ENCODE results near the gene EPHB2.
"Not testable (repeated sequence)": the region's sequence is repeated elsewhere in the genome, so short reads cannot be mapped to it uniquely, and the experiment has no call there.

The EPHB2 gene

DNA sequence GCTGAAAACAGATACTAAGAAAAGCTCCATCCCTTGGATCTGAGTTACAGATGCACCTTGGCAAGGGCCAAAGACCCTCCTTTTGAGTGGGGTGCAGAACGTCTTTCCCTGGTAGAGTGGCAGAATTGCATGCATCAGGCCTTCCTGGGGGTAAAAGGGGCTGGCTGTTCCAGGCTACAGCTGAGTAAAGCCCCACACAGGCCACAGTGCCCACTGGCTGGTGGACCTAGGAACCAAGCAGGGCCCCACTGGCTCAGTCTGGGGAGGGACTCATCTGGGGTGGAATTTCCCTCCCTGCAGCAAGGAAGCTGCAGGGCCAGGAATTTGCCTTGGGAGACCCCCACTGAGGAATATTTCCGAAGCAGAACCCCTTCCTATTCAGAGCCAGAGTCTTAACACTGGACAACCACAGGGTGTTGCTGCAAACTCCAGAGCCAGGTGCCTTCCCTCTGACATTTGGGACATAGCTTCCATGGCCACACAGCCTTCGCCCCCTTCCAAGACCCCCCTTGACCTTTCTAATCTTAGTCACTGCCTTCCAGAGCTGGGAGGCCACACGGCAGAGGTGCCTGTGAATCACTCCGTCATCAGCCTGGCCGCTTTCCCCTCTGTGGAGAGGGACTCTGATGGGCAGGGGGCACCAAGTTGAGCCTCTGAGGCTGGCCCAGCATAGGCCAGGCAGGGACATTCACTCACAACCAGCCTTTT lies 209.5 kb downstream of the EPHB2 start:
- no peak for DNase-seq

DNA sequence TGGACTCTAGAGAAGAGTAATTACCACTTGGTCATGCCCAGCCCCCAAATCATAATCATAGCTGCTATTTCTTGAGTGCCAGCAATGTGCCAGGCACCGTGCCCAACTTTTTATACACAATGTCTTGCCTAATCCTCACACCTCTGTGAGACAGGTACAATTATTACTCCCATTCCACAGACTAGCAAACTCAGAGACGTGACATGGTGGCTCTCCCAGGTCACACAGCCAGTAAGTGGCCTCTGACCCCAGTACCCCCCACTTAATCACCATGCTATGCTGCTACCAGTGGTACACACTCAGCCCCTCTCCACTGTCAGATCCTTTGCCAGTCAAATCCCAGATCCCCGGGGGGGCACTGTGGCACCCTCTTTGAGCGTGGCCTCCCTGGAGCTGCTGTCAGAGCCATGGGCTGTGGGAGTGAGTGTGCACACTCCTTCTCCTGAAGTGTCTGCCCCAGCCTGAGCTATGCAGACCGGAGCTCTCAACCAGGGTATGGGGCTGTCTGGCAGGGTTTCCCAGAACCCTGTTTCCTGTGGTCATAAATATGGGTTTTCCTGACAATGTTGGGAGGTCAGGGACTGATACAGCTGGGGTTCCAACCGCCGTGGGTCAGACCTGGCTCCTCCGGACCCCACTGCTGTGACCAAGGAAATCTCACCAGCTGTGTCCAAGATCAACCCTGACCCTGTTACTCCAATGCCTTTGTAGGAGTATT lies 210.3 kb downstream of the EPHB2 start:
- DNase-seq: no peak

DNA sequence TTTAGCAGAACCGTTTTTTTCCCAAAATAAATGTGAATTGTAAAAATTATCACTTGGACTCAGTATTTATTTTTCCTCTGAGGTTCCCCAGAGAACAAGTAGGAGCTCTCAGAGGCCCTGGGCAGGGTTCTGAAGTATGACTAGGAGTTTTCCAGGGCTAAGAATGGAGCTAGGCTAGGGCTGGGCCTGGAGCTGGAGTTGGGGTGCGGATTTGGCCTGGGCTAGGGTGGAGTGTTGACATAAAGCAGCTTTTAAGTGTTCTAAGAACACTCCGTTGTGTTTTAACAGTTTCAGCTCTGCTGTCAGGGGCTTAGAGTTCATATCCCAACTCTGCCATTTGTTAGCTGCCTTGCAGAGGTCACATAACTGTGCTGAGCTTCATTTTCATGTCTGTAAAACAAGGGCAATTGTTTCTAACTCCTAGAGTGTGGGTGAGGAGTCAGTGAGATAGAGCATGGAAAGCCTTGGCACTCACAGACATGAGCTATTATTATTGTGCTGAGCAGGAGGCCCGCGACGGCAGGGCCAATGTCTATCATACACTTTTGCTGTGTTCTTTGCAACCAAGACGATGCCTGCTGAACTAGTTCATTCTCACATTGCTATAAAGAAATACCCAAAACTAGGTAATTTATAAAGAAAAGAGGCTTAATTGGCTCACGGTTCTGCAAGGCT lies 210.9 kb downstream of the EPHB2 start:
- no peak for DNase-seq

DNA sequence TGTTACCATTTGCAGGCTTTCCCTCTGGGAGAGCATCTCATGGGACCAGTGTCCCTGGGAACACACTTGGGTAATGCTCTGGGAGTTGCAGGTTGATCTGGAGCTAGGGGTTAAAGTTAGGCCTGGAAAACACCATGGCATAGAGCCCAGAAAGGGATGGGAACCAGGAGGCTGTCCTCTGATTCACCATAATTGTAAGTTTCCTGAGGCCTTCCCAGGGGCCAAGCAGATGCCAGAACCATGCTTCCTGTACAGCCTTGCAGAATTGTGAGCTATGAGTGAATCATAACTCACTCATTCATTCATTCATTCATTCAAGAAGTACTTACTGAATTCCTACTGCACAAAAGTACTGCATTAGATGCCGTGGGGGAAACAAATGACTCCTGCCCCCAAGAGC lies 212.0 kb downstream of the EPHB2 start:
- no peak for DNase-seq

DNA sequence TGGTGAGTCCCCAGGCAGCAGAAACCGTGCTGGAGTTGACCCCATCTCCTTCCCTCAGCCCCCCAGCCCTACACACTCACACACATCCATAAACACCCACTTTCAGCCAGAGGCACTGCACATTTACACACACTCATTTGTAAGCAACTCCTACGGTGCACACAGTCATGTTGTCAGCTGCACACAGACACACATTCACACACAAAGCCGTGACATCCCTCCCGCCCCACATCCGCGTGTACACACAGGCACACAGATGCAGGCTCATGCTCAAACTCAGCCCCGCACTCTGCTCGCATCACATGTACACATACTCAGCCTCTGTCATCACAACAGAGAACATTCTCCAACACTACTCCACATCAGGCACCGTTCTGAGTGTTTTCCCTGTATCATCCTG lies 214.5 kb downstream of the EPHB2 start:
- DNase-seq: no peak

DNA sequence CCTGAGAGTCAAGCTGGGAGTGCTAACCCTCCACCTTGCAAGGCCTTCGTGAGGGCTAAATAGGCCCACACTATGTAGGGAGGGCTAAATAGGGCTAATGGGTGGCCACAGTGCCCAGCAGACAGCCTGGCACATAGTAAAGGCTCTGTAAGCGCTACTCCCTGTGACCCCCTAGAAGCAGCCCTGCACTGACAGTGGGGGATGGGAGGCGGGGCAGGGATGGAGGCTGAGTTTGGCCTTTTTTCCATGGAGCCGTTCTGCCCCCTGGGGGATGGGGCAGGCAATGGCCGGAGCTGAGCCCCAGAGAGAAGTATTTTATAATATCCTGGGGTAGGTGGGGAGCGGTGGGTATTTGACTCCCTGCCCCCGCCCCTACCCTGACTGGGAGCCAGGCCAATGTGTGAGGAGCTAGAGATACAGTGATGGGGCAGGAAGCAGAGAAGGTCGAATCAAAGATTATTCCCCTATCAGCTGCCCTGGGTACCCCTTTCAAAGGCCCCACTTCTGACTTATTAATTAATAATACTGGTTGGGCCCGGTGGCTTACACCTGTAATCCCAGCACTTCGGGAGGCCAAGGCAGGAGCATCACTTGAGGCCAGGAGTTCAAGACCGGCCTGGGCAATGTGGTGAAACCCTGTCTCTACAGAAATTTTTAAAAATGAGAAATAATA lies 219.7 kb downstream of the EPHB2 start:
- DNase-seq: no peak

DNA sequence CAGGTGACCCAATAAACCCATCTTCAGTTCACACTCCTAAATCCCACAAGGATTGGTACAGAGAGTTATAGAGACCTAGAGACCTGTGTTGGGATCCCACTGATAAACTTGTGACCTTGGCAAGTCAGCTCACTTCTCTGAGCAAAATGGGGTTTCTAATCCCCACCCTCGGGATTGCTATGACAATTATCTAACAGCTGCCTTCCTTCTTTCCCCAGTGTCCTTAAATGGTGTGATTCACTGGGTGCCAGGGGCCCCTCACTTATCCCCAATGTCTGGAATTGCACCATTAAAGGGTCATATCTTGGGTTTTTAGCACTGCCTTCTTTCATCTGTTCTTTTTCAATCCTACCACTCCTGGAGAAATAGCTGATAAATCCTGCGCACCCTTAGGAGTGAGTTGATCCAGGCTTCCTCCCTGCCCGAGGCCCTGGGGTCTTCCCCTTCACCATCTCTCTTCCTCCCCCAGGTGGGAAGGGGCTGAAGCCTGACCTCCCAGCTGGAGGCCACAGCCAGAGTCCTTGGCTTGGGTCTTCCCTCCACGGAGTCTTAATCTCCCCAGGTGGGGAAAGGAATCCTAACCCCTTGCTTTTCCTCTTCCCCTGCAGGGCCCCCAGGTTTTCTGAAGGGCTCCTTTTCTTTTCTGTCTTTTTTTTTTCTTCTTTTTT lies 222.3 kb downstream of the EPHB2 start:
- DNase-seq: no peak

DNA sequence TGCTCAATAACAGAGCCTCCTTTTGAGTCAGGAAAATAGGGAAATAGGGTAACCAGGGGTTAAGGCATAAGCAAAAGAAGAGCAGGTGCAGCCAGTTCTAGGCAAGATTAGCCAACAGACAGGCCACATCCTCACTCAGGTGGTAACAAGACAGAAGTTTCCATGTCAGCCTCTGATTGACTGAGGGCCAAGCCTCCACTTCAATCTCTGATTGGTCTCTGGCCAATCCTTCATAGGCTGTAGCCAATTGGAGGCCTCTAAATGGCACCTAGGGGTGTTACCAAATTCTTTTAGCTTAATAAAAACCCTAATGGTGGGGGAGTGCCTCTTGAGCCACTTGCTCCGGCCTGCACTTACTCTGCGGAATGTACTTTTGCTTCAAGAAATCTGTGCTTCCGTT lies 224.8 kb downstream of the EPHB2 start:
- DNase-seq: no peak

DNA sequence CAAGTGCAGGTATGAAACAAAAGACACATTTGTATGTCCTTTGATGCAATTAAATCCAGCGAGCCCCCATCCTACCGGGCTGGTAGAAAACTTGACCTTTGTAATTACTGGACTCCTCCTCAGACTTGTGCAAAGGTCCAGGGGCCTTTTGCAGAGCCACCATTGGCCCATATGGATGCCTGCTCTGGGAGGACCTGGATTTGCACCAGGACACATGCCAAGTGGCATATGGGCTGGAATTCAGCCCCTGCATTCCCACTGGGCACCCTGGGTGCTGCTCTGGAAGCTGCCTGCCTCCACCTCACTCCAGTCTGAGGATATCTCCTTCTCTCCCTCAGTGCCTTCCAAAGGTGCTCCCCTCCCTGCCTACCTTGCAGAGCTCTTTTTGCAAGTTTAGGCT lies 226.0 kb downstream of the EPHB2 start:
- DNase-seq: no peak

DNA sequence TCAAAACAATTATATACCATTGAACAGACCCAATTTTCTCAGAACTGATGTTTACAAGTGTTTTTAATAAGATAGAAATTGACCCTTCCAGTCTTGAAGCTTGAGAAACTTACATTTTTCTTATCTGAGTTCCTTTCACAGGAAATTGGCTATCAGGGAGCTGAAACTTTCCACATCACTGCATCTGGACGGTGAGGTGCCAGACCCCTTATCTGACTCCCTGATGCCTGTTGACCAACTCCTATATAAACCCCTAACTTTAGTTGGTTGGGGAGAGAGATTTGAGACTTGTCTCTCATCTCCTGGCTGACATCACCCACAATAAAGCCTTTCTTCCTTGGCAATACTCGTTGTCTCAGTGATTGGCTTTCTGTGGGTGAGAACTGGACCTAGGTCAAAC lies 230.6 kb downstream of the EPHB2 start:
- no peak for DNase-seq

DNA sequence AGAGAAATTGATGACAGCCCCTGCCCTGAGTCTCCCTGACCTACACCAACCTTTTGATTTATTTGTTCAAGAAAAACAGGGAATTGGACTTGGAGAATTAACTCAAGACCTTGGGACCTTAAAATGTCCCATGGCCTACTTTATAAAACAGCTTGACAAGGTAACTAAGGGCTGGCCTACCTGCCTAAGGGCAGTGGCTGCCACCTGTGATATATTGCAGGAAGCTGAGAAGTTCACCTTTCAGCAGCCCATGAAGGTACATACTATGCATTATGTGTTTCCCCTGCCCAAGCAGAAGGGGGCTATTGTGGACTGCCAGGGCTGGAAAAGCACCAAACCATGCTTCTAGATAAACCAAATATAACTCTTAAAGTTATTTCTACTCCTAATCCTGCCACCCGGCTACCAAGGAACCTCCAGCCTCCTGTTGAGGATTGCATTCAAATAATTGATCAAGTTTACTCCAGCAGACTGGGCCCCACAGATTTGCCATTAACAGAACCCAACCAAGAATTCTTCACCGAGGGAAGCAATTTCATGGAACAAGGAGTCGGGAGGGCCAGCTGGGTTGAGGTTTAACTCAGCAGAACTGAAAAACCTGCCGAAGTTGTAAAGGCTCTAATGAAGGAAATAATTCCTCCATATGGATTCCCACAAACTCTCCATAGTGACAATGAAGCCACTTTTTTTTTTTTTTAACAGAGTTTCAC lies 233.9 kb downstream of the EPHB2 start:
- no peak for DNase-seq

DNA sequence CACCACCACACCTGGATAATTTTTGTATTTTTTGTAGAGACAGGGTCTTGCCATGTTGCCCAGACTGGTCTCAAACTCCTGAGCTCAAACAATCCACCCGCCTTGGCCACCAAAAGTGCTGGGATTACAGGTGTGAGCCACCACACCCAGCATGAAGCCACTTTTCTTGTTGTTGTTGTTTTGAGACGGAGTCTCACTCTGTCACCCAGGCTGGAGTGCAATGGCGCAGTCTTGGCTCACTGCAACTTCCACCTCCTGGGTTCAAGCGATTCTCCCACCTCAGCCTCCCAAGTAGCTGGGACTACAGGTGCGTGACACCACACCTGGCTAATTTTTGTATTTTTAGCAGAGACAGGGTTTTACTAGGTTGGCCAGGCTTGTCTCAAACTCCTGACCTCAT lies 234.5 kb downstream of the EPHB2 start:
- DNase-seq: not testable (repeated sequence)

DNA sequence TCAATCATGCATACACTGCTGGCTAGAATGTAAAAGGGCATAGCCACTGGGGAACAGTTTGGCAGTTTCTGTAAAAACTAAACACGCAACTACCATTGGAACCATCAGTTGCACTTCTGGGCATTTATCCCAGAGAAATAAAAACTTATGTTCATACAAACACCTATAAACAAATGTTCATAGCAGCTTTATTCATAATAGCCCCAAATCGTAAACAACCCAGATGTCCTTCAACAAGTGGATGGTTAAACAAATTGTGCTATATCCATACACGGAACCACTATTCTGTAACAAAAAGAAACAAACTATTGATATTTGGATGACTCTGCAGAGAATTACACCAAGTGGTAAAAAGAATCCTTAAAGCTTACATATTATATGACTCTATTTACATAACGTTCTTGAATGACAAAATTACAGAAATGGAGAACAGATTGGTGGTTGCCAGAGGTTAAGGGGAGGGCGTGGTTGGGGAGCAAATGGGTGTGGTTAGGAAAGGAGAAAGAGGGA lies 239.2 kb downstream of the EPHB2 start:
- DNase-seq: no peak

DNA sequence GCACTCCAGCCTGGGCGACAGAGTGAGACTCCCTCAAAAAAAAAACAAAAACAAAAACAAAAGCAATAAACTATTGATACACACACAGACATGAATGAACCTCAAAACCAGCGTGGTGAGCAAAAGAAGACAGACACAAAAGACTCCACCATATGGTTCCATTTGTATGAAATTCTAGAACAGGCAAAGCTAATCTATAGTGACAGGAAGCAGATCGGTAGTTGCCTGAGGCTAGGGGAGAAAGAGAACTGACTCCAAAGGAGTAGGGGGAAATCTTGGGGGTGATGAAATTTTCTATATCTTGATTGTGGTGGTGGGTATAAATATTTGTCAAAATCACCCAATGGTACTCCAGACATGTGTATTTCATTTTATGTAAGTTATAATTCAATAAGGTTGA lies 241.2 kb downstream of the EPHB2 start:
- DNase-seq: no peak

DNA sequence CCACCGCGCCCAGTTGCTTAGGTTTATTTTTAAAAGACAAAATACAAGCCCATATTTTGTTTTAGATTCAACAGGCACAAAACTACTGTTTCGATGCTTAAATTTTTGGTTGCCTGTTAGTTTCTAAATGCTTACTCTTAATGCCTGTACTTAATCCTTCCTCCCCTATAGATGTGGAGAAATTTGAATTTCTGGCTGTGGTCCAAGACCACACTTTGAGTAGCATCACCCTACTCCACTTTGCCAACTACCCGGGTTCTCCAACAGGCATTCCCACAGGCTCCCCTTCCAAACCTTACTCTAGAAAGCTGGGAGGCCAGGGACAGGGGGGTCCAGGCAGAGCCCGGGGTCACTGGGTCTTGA lies 242.0 kb downstream of the EPHB2 start:
- no peak for DNase-seq

DNA sequence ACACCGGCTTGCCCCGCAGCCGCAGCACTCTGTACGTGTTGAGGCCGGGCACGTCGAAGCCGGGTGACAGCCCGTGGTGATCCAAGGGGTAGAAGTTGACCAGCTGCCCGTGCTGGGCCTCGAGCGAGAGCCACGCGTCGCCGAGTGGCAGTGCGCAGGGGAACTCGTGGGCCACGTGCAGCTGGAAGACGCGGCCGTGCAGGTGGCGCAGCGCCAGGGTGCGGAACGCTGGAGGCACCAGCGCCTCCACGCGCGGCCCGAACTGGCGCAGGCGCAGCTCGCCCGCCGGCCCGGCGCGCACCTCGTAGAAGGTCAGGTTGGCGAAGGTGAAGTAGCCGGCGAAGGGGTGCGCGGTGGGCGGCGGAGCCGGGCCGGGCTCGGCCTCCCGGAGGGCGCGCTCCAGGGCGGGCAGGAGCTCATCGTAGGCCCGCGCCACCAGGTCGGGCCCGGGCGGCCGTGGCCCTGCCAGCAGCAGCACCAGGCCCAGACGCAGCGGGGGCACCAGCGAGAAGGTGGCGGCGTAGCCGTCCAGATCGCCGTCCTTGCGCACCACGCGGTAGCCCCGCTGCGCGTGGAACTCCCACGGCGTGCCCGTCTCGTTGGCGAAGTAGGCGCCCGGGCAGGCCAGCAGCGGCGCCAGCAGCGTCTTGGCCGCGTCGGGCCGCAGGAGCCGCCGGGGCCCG lies 242.6 kb downstream of the EPHB2 start:
- DNase-seq: no peak

DNA sequence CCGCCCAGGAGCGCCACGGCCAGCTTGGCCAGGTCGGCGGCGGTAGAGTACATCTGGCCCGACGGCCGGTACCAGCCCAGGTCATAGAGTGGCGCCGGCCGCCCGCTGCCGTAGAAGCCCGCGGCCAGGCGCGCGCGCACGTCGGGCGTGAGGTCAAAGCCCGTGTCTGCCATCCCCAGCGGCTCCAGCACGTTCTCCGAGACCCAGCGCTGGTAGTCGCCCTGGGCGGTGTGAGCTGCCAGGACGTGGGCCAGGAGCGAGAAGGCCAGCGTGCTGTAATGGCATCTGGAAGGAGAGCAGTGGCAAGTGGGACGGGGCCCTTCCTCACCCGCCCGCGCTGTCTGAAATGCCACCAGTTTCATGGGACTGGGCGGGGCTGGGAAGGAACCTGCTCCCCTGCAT lies 243.1 kb downstream of the EPHB2 start:
- no peak for DNase-seq

DNA sequence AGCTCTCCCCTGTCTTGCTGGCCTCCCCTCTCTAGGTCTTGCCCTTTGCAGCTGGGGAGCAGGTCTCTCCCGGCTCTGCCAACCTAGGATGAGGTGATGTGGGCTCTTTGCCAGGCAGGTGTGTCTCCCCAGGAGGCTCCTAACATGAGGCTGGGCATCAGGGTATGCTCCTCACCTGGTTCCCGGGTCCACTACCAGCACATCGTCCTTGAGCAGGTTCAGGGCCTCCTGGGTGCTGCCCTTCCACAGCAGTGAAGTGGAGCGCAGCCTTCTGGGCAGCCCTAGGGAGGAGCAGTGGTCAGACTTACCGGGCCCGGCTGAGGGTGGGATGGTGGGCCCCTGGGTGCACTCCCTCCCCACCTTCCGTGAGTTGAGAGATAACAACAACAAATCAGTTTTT lies 244.5 kb downstream of the EPHB2 start:
- DNase-seq: no peak

DNA sequence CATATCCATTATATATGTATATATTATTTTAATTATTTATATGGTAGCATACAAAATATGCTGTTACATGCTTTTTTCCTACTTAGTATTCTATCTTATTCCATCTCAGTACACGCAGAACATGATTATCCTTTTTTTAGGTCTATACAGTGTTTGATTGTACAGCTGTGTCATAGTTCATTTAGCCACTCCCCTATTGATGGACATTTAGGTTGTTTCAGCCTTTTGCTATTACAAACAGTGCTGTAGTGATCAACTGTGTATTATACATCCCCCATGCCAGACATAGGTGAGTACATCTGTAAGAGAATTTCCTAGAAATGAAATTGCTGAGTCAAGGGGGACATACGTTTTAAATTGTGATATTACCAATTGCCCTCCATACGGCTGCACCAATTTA lies 246.4 kb downstream of the EPHB2 start:
- DNase-seq: no peak

DNA sequence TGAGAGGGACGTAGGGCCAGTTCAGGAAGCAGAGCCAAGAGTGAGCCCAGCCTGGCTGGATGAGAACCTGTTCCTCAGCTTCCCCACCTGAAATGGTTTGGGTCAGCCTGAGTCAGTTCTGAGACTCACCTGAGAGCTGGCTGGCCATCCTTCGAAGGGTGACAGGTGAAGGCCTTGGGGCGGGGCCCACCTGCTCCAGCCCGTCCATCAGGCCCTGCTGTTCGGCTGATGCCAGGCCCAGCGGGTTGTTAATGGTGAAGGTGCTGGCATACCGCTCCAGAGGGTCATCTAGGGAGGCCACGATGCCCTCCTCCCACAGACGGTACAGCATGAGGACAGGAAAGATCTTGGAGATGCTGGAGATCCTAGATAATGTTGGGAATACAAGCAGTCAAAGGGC lies 247.9 kb downstream of the EPHB2 start:
- DNase-seq: no peak

DNA sequence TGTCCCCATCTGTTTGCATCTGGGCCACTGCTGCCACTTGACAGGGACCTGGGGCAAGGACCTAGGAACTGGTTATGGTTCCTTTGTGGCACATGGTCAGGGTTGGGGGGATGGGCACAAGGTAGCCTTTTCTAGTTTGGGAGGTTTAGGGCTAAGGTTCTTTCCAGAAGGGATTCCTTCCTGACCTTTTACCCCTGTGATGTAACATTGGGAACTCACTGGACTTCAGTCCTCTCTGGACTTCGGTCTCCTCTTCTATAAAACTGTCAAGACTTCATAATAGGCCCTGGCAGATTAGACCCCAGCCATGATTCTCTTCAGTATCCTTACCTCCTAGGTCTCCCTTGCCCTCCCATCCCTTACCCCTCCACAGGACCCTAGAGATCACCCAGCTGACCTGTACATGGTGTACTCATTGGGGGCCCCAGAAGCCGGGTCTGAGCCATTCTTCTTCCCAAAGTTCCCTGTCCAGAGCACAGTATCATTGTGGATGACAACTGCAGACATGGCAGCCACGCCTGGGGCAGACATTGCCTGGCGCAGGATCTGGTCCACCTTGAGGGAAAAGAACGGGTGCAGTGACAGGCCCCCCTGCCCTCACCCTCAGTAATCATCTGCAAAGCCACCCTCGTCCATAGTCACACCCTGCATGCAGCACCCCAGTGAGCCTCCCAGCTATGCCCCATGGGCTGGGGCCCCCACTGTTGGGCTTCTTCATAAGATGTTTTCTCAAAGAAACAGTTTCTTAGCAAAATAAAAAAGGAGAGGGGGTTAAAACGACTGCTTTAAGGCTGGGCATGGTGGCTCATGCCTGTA lies 249.1 kb downstream of the EPHB2 start:
- no peak for DNase-seq

Data from CD4-positive, alpha-beta T cell treated with Interleukin-17A for 4 hours (primary cell).